Measurements from ENCODE around the gene RORC.

GRCh38 chr1:151801846-151802245 lies 29.8 kb downstream of the RORC start:
- TF ChIP-seq CTCF (conservative IDR thresholded peaks at IDR 0.05; ENCODE audit: low read depth, low read length) = no peak
- no peak for TF ChIP-seq EZH2phosphoT487 (IDR thresholded peaks at IDR 0.05; ENCODE audit: borderline replicate concordance, low read length)
- TF ChIP-seq EZH2 (IDR thresholded peaks at IDR 0.05; ENCODE audit: low read length, unreplicated experiment) = no peak
